Activated naive CD4-positive, alpha-beta T cell treated with anti-CD3 and anti-CD28 coated beads, Interleukin-2, amount 10 ng/mL, durations not matched to agents 7 days and 5 days (primary cell): ENCODE measurements around the gene CYSLTR2.
"Not testable (repeated sequence)": the region's sequence is repeated elsewhere in the genome, so short reads cannot be mapped to it uniquely, and the experiment has no call there.

Experiments used
- CTCF ChIA-PET: fragments of 350-600 bp; sonication (Branson Sonifier 250); formaldehyde crosslinking; loops from one replicate; lab custom pipeline; 2021; ENCODE audit warnings: antibody characterized with exemption; lab: Charles Lee
- DNase-seq: peaks from one replicate; pipeline ENCODE4 v3.0.0-alpha.2; 2020
- H3K27ac Mint-ChIP-seq: one replicate; pipeline ENCODE4 v1.8.0; 2021; ENCODE audit warnings: mild to moderate bottlenecking, moderate library complexity, mixed read lengths
- H3K27me3 Mint-ChIP-seq: one replicate; pipeline ENCODE4 v1.8.0; 2021; ENCODE audit warnings: mild to moderate bottlenecking, mixed read lengths
- H3K36me3 Mint-ChIP-seq: one replicate; pipeline ENCODE4 v1.8.0; 2021; ENCODE audit warnings: mixed read lengths
- H3K4me1 Mint-ChIP-seq: one replicate; pipeline ENCODE4 v1.8.0; 2021; ENCODE audit warnings: mixed read lengths
- H3K4me3 Mint-ChIP-seq: one replicate; pipeline ENCODE4 v1.8.0; 2021; ENCODE audit warnings: mild to moderate bottlenecking, moderate library complexity, mixed read lengths
- H3K9me3 Mint-ChIP-seq: one replicate; pipeline ENCODE4 v1.8.0; 2021; ENCODE audit warnings: mixed read lengths

Gene CYSLTR2

GRCh38 chr13:48654511-48654910 lies 782 bp downstream of the CYSLTR2 start:
- CTCF ChIA-PET: no interaction called here
- DNase-seq: no peak
- no peaks in the 10 kb centered on the region for H3K9me3 Mint-ChIP-seq
- H3K4me3 Mint-ChIP-seq: peak overlapping the region; percentile 75
- H3K4me1 Mint-ChIP-seq: peaks cover 43% of the 10 kb centered on the region
- no peaks in the 10 kb centered on the region for H3K27me3 Mint-ChIP-seq
- no peaks in the 10 kb centered on the region for H3K36me3 Mint-ChIP-seq
- H3K27ac Mint-ChIP-seq: no peak overlapping the region

- H3K36me3 Mint-ChIP-seq: no peaks in the 10 kb centered on the region
- peak overlapping the region; percentile 9 for H3K4me3 Mint-ChIP-seq
- DNase-seq: no peak
- no peaks in the 10 kb centered on the region for H3K27me3 Mint-ChIP-seq
- H3K4me1 Mint-ChIP-seq: peaks cover 50% of the 10 kb centered on the region
- H3K27ac Mint-ChIP-seq: no peak overlapping the region
- no peaks in the 10 kb centered on the region for H3K9me3 Mint-ChIP-seq
- CTCF ChIA-PET: no interaction called here
Measured at GRCh38 chr13:48655291-48655690, 1.6 kb downstream of the CYSLTR2 start.

- no peak for DNase-seq
- peaks cover 55% of the 10 kb centered on the region for H3K4me1 Mint-ChIP-seq
- H3K27me3 Mint-ChIP-seq: no peaks in the 10 kb centered on the region
- no peaks in the 10 kb centered on the region for H3K36me3 Mint-ChIP-seq
- H3K27ac Mint-ChIP-seq: no peak overlapping the region
- H3K4me3 Mint-ChIP-seq: no peak overlapping the region
- no peaks in the 10 kb centered on the region for H3K9me3 Mint-ChIP-seq
- CTCF ChIA-PET: no interaction called here
Measured at GRCh38 chr13:48656608-48657007, 2.9 kb downstream of the CYSLTR2 start.

DNA sequence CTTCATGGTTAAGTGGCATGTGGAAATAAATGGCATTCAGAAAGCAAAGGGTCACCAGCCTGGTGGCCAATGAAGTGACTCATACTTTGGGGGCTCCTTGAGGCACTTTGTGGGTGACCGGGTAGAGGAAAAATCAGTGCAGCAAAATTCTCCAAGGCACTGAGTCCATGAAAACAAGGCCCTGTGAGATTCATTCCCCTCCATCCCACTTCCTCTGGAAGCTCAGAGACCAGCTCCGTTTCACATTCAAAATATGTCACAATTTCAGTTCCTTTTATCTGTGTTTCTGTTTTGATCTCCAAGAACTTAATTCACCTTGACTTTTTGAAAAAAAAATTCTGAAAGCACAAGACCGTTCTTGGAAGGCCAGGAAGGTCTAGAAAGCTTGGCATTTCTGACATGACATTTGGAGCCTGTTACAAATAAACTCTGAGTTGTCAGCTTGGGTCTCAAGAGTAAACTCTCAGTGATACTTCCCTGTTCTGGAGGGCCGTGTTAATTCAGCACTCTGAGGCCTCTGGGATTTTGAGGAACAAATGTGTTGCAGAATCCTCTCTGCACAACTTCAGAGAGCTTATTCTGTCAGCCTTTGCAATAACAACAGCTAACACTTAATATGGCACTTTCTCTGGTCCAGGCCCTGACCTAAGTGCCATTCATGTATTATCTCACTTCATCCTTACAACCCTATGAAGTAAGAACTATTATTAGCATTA lies 6.8 kb downstream of the CYSLTR2 start:
- no peak for DNase-seq
- no peaks in the 10 kb centered on the region for H3K27me3 Mint-ChIP-seq
- peaks cover 10% of the 10 kb centered on the region for H3K9me3 Mint-ChIP-seq
- H3K4me1 Mint-ChIP-seq: peaks cover 25% of the 10 kb centered on the region
- no peak overlapping the region for H3K4me3 Mint-ChIP-seq
- CTCF ChIA-PET: no interaction called here
- no peak overlapping the region for H3K27ac Mint-ChIP-seq
- H3K36me3 Mint-ChIP-seq: no peaks in the 10 kb centered on the region

- H3K36me3 Mint-ChIP-seq: peaks cover under 1% of the 10 kb centered on the region
- no peak overlapping the region for H3K4me3 Mint-ChIP-seq
- DNase-seq: no peak
- peaks cover 22% of the 10 kb centered on the region for H3K4me1 Mint-ChIP-seq
- peaks cover 16% of the 10 kb centered on the region for H3K9me3 Mint-ChIP-seq
- no peak overlapping the region for H3K27ac Mint-ChIP-seq
- CTCF ChIA-PET: no interaction called here
- no peaks in the 10 kb centered on the region for H3K27me3 Mint-ChIP-seq
Measured at GRCh38 chr13:48661107-48661506, 7.4 kb downstream of the CYSLTR2 start.

DNA sequence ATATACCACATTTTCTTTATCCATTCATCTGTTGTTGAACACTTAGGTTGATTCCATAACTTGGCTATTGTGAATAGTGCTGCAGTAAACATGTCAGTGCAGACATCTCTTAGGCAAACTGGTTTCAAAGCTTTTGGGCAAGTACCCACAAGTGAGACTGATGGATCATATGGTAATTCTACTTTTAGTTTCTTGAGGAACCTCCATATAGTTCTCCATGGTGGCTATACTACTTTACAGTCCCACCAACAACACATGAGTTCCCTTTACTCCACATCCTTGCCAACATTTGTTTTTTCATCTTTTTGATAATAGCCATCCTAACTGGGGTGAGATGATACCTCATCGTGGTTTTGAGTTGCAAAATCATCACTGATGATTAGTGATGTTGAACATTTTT lies 8.5 kb downstream of the CYSLTR2 start:
- no peak for DNase-seq
- Mint-ChIP-seq H3K4me3 (no peak overlapping the region), H3K4me1 (peaks cover 17% of the 10 kb centered on the region), H3K9me3 (peaks cover 26% of the 10 kb centered on the region), H3K27ac (no peak overlapping the region), H3K36me3 (peaks cover 3% of the 10 kb centered on the region), H3K27me3 (no peaks in the 10 kb centered on the region)
- CTCF ChIA-PET: no interaction called here

DNA sequence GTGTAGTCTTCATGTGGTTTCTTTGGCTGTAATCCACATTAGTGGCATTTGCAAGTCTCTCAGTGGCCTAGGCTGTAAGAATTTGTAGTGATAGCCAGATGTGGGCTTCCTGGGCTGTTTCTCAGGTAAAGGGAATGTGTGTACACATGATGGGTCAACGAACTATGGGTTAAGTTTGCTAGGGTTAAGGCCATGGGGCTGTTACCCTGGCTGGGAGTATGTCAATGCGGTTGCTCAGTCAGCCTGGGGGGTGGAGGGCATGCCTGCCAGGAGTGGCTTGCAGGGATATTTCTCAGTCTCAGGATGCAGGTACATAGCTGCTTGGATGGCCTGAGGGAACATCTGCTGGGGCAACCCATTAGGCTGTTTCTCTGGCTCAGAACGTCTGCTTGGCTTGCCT lies 13.4 kb downstream of the CYSLTR2 start:
- Mint-ChIP-seq H3K4me1 (no peaks in the 10 kb centered on the region), H3K4me3 (no peak overlapping the region), H3K27me3 (no peaks in the 10 kb centered on the region), H3K27ac (no peak overlapping the region), H3K36me3 (peaks cover 11% of the 10 kb centered on the region), H3K9me3 (peaks cover 56% of the 10 kb centered on the region)
- no peak for DNase-seq
- CTCF ChIA-PET: no interaction called here

DNA sequence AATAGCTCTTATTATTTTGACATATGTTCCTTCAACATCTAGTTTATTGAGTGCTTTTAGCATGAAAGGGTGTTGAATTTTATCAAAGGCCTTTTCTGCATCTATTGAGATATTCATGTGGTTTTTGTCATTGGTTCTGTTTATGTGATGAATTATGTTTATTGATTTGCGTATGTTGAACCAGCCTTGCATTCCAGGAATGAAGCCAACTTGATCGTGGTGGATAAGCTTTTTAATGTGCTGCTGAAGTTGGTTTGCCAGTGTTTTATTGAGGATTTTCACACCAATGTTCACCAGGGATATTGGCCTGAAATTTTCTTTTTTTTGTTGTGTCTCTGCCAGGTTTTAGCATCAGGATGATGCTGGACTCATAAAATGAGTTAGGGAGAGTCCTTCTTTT lies 17.7 kb downstream of the CYSLTR2 start:
- H3K27me3 Mint-ChIP-seq, DNase-seq, H3K4me3 Mint-ChIP-seq, H3K36me3 Mint-ChIP-seq, H3K4me1 Mint-ChIP-seq, H3K27ac Mint-ChIP-seq, CTCF ChIA-PET: not testable (repeated sequence)
- H3K9me3 Mint-ChIP-seq: peaks cover 50% of the 10 kb centered on the region

DNA sequence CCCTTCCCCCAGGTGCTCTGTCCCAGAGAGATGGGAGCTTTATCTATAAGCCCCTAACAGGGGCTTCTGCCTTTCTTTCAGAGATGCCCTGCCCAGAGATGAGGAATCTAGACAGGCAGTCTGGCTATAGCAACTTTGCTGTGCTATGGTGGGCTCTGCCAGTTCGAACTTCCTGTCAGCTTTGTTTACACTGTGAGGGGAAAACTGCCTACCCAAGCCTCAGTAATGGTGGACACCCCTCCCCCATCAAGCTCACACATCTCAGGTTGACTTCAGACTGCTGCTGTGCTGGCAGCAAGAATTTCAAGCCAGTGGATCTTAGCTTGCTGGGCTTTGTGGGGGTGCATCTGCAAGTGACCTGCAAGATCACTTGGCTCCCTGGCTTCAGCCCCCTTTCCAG lies 21.5 kb downstream of the CYSLTR2 start:
- Mint-ChIP-seq H3K4me3 (no peak overlapping the region), H3K4me1 (peaks cover 7% of the 10 kb centered on the region)
- CTCF ChIA-PET: no interaction called here

DNA sequence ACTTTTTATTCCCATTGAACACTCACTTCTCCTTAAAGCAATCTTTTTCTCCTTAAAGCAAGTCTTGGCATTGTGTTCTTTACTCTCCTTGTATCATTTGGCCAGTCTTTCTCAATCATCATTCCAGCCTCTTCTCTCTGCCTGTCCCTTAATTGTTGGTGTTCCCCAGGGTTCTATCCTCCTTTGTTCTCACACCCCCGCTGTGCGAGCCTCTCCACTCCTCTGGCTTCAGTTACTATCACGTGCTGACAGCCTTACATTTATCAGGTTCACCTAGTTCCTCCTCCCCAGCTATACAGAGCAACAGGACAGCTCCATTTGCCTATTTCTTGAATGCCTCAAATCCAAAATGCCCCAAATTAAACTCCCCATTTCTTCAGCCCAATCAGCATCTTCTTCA lies 24.6 kb downstream of the CYSLTR2 start:
- no peaks in the 10 kb centered on the region for H3K27me3 Mint-ChIP-seq
- no peak overlapping the region for H3K4me3 Mint-ChIP-seq
- CTCF ChIA-PET: no interaction called here
- peaks cover 7% of the 10 kb centered on the region for H3K4me1 Mint-ChIP-seq
- no peak for DNase-seq
- H3K27ac Mint-ChIP-seq: no peak overlapping the region
- H3K9me3 Mint-ChIP-seq: peaks cover 7% of the 10 kb centered on the region
- no peaks in the 10 kb centered on the region for H3K36me3 Mint-ChIP-seq

More for the DNA sequence above, 21.5 kb downstream of the CYSLTR2 start:
- no peaks in the 10 kb centered on the region for H3K27me3 Mint-ChIP-seq
- no peak for DNase-seq
- H3K9me3 Mint-ChIP-seq: peaks cover 27% of the 10 kb centered on the region
- peaks cover 5% of the 10 kb centered on the region for H3K36me3 Mint-ChIP-seq
- no peak overlapping the region for H3K27ac Mint-ChIP-seq

GRCh38 chr13:48679941-48680680 lies 26.4 kb downstream of the CYSLTR2 start:
- Mint-ChIP-seq H3K27ac (no peak overlapping the region), H3K36me3 (no peaks in the 10 kb centered on the region), H3K27me3 (no peaks in the 10 kb centered on the region), H3K4me1 (peaks cover 7% of the 10 kb centered on the region), H3K4me3 (no peak overlapping the region), H3K9me3 (no peaks in the 10 kb centered on the region)
- CTCF ChIA-PET: interaction anchor here (0.6 kb wide), 1 partner anchor 100 kb away, joined by 3 read pairs; no protein-coding TSS in a partner anchor
- no peak for DNase-seq

- no peaks in the 10 kb centered on the region for H3K9me3 Mint-ChIP-seq
- H3K36me3 Mint-ChIP-seq: no peaks in the 10 kb centered on the region
- DNase-seq: no peak
- no peak overlapping the region for H3K27ac Mint-ChIP-seq
- CTCF ChIA-PET: no interaction called here
- H3K27me3 Mint-ChIP-seq: no peaks in the 10 kb centered on the region
- peaks cover 7% of the 10 kb centered on the region for H3K4me1 Mint-ChIP-seq
- H3K4me3 Mint-ChIP-seq: no peak overlapping the region
Measured at GRCh38 chr13:48680756-48681392, 27.1 kb downstream of the CYSLTR2 start.

GRCh38 chr13:48681905-48682304 lies 28.2 kb downstream of the CYSLTR2 start:
- H3K27me3 Mint-ChIP-seq: no peaks in the 10 kb centered on the region
- CTCF ChIA-PET: no interaction called here
- H3K36me3 Mint-ChIP-seq: no peaks in the 10 kb centered on the region
- no peaks in the 10 kb centered on the region for H3K9me3 Mint-ChIP-seq
- no peak for DNase-seq
- H3K4me1 Mint-ChIP-seq: peaks cover 6% of the 10 kb centered on the region
- H3K4me3 Mint-ChIP-seq: no peak overlapping the region
- no peak overlapping the region for H3K27ac Mint-ChIP-seq

GRCh38 chr13:48682436-48682835 lies 28.7 kb downstream of the CYSLTR2 start:
- CTCF ChIA-PET: interaction anchor here (1.1 kb wide), 1 partner anchor 86 kb away, joined by 3 read pairs; no protein-coding TSS in a partner anchor
- Mint-ChIP-seq H3K4me1 (peaks cover under 1% of the 10 kb centered on the region), H3K27ac (no peak overlapping the region)

More at GRCh38 chr13:48682436-48682835, 28.7 kb downstream of the CYSLTR2 start:
- Mint-ChIP-seq H3K4me3 (no peak overlapping the region), H3K27me3 (no peaks in the 10 kb centered on the region), H3K9me3 (no peaks in the 10 kb centered on the region), H3K36me3 (no peaks in the 10 kb centered on the region)
- no peak for DNase-seq
